ENCODE results near the gene NPHS2.

DNA sequence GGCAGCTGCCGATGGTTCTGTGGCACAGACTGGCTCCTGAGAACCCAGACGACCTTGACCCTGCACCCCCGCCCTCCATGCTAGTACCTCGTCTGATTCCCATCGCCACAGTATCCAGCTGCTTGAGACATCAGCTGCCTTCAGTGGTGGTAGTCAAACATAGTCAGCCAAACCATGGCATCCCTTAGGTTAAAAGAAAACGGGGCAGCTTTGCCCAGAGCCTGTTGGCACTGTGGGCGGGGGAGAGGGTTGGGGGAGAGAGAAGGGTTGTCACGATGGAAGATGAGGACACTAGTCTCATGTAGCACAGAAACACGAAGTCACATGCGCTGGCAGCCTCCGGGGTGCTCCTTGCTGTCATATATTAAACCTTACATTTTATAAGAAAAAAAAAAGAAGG lies 14.9 kb upstream of the NPHS2 start:
- TF ChIP-seq GATA2 (IDR thresholded peaks at IDR 0.05; ENCODE audit: low read depth, low read length) = no peak
- TF ChIP-seq GATA3 (IDR thresholded peaks at IDR 0.05; ENCODE audit: low read depth, low read length) = no peak
